ENCODE data around the gene KTI12. TPM values are rescaled to one million over a fixed set of nuclear protein-coding genes. Genes with fewer than 3 reads are reported as not detected.

Gene KTI12
- total RNA-seq, 1 donor from 2014 or later = 5.4 TPM

DNA sequence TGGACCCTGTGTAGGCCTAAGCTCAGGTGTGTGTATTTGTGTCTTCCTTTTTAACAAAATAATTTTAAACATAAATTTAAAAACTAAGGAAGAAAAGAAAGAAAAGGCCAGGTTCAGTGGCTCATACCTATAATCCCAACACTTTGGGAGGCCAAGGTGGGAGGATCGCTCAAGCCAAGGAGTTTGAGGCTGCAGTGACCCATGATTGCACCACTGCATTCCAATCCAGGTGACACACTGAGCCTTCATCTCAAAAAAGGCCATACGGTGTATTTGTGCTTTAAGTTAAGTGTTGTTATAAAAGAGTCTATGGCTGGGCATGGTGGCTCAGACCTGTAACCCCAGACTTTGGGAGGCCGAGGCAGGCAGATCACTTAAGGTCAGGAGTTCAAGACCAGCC lies 51.4 kb downstream of the KTI12 start:
- no peak for ATAC-seq

Other genes starting within 250 kb of the KTI12 start
- 94.9 TPM for gene NRDC, start 155.1 kb downstream of the KTI12 start, total RNA-seq
- gene RAB3B, start 43.1 kb downstream of the KTI12 start, total RNA-seq = 0.04 TPM
- 32.8 TPM for gene TXNDC12, start 21.4 kb upstream of the KTI12 start, total RNA-seq
- 37.5 TPM for gene BTF3L4, start 22.5 kb upstream of the KTI12 start, total RNA-seq
- gene ZFYVE9, start 108.3 kb upstream of the KTI12 start, total RNA-seq = 12.1 TPM

Measured in esophagus mucosa (tissue), 1 donor.